Measurements from ENCODE around the gene PRIMA1.
"Not testable (repeated sequence)": the region's sequence is repeated elsewhere in the genome, so short reads cannot be mapped to it uniquely, and the experiment has no call there.

Gene PRIMA1

DNA sequence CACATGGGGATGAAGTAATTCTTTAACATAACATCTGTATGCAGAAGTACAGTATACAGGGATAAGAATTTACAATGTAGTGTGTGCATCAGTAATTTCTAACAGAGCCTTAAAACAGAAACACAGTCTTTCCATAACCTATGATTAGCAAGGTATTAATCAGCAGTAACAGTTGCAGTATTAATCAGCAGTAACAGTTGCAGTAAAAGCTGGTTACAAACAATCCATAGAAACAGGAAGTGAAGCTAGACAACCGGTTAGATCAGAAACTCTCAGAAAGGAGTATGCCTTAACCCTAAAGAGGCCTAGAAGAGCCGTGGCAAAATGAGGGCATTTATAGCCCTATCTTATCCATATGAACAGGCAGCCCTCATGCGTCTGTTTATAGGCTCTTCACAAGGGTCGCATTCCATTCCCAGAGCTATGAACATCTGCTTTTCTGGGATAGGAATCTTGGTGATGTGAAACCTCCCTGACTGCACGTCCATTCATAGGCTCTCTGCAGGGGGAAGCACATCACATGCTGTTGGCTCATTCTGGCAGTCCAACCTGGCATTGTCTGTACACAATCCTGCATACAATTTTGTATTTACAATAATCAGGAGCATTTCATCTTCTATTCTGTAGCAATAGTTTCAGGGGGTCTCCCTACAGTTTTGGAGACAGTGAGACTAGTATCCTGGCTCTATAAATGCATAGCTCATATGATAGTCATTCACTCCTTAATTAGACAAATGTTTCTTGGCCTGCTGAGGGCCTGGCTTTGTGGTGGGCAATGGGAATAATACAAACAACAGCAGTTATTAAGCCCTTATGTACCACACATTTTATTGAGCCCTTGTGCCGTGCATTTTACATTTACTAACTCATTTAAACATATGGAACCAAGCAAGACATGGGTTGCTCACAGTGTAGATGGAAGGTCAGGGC, 21.5 kb upstream of the PRIMA1 start:
- H3K4me3 Mint-ChIP-seq; H3K27ac Mint-ChIP-seq; H3K4me1 Mint-ChIP-seq (ENCODE audit: low read depth); H3K36me3 Mint-ChIP-seq (ENCODE audit: low read depth); H3K27me3 Mint-ChIP-seq; intact Hi-C loops (cut with micrococcal nuclease): not testable (repeated sequence)
- peaks cover 43% of the 10 kb centered on the region for H3K9me3 Mint-ChIP-seq

DNA sequence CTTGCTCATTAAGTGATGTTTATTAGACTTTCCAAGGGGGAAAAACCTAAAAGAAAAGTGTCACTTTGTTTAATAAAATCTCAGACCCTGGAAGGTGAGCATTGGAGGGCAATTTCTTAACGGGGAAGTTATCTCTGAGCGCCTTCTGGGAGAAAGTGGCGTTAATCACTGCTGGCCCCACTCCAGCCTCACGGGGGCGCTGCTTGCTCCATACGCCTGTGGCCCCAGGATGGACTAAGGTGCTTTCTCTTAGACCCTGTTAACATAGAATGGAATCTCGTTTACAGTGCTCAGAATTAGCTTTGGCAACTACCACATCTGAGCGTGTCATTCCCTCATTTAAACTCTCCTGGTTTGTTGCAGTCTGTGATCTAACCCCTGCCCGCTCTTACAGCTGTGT, 16.4 kb upstream of the PRIMA1 start:
- Mint-ChIP-seq H3K4me3 (no peak overlapping the region), H3K27me3 (peaks cover 4% of the 10 kb centered on the region), H3K4me1 (ENCODE audit: low read depth) (no peaks in the 10 kb centered on the region), H3K36me3 (ENCODE audit: low read depth) (no peaks in the 10 kb centered on the region), H3K9me3 (peaks cover 23% of the 10 kb centered on the region), H3K27ac (no peak overlapping the region)
- intact Hi-C loops (cut with micrococcal nuclease), result no loop called here

DNA sequence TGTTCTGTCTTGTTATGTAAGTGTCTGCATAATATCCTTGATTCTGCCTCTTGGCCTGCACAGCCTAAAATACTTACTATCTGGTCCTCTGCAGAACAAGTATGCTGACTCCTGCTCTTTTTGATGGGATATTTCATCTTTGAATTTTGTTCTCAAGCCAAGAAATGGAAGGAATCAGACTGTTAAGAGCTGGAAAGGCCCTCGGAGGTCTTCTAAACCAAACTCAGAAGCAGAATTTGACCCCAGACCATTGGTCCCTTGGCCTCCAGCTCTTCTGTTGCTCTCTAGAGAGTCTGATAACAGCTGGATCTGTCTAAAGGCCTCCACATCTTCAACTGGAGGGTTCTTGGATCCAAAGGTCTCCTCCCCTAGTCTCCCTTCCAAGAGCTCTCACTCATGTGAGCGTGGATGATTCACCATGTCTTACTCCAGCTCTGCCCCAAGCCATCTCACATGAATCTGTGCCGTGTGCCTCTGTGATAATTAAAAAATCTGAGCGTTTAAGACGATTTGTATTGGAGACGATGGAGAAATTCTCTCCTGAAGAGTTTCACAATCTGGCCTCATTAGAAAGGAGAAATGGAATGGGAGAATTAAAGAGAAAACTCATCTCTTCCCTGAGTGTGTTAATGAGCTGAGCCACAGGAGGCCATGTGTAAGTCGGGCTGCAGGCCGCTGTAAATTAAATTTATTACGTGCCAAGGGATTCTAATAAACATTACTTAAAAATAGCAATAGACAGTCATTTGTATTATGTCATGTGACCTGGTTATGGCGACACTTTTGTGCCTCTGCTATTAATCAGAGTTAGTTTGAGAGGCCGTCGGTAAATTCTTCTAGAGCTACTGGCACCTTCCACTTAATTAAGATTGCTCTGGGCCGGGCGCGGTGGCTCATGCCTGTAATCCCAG, 15.4 kb upstream of the PRIMA1 start:
- Mint-ChIP-seq H3K27me3 (peaks cover 6% of the 10 kb centered on the region), H3K36me3 (ENCODE audit: low read depth) (no peaks in the 10 kb centered on the region), H3K9me3 (peaks cover 13% of the 10 kb centered on the region), H3K27ac (no peak overlapping the region), H3K4me3 (no peak overlapping the region), H3K4me1 (ENCODE audit: low read depth) (no peaks in the 10 kb centered on the region)
- intact Hi-C loops (cut with micrococcal nuclease), result no loop called here

DNA sequence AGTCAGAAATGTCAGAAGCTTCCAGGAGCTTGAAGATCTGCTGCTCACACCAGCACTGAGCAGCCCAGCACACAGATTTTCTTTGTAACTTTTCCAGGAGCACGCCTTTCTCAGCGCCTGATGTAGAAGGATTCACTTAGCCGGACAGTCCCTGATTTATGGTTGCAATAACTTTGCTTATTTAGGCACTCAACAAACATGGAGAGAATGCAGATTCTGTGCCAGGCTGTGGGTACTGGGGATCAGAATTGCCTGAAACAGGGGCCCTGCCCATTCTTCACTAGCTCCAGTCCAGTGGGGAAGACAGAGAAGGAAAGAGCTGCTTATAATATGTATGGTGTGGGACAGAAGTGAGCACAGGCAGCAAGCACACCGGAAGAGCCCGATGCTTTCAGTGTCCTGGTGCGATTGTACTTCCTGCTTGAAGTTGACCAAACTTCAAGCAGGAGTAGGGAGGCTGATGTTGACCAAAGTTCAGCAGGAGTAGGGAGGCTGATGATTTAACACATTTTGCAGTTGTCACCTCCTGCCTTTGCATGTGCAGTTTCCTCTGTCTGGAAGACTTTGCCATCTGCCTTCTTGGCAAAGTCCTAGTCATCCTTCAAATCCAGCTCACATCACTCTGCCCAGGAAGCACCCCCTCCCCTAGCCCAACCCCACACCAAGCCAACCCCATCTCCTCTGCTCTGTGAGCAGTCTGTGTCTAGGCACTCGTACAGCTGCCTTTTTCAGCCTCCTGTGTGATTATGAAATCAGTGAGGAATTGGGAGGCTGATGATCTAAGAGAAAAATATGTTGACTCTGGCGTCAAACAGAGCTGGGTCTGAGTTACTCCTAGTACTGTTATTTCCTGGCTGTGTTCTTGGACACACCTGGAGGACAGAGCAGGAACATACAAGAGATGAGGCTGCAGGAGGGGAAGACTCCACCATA, 12.0 kb upstream of the PRIMA1 start:
- intact Hi-C loops (cut with micrococcal nuclease), result no loop called here
- H3K27me3 Mint-ChIP-seq, result peaks cover 6% of the 10 kb centered on the region
- H3K9me3 Mint-ChIP-seq, result no peaks in the 10 kb centered on the region
- H3K27ac Mint-ChIP-seq, result no peak overlapping the region
- no peak overlapping the region for H3K4me3 Mint-ChIP-seq
- no peaks in the 10 kb centered on the region for H3K4me1 Mint-ChIP-seq (ENCODE audit: low read depth)
- H3K36me3 Mint-ChIP-seq (ENCODE audit: low read depth), result no peaks in the 10 kb centered on the region

DNA sequence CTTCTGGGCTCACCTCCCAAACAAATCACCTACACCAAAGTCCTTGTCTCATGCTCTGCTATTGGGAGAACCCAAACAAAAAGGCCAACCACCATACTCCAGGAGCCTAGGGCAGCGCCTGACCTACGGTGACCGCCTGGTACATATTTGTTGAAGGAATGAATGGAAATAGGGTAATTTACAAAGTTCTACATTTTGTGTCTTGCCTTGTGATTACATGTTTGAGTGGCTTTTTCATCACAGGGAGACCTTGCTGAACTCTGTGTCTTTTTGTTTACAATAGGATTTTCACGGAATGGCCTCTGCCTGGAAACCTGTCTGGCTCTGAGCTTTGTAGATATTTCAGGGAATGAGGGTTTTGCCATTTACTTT, 11.3 kb upstream of the PRIMA1 start:
- Mint-ChIP-seq H3K27me3 (peaks cover 6% of the 10 kb centered on the region), H3K4me1 (ENCODE audit: low read depth) (no peaks in the 10 kb centered on the region)
- intact Hi-C loops (cut with micrococcal nuclease), result no loop called here

DNA sequence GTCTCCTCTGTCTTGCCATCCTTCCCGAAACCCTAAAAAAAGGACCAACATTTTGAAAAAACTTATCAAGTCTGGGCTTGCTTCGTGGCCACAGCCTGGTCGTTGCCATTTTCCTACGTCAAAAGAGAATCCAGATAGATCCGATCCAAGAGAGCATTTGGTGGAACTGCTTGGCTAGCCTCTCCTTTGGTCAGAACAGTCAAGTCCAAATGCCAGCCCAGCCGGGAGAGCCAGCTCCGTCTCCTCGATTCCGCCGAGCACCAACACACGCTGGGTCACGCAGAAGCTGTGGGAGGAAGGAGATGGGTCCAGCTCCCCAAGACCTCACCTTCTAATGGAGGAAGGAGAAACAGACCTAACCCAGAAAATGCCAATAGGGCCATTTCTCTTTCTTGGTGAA, 9.3 kb upstream of the PRIMA1 start:
- H3K27me3 Mint-ChIP-seq, result peaks cover 10% of the 10 kb centered on the region
- intact Hi-C loops (cut with micrococcal nuclease), result no loop called here
- no peak overlapping the region for H3K4me3 Mint-ChIP-seq
- H3K27ac Mint-ChIP-seq, result no peak overlapping the region
- H3K4me1 Mint-ChIP-seq (ENCODE audit: low read depth), result no peaks in the 10 kb centered on the region
- no peaks in the 10 kb centered on the region for H3K9me3 Mint-ChIP-seq
- no peaks in the 10 kb centered on the region for H3K36me3 Mint-ChIP-seq (ENCODE audit: low read depth)

More for the DNA sequence above, 11.3 kb upstream of the PRIMA1 start:
- H3K36me3 Mint-ChIP-seq (ENCODE audit: low read depth), result no peaks in the 10 kb centered on the region
- no peaks in the 10 kb centered on the region for H3K9me3 Mint-ChIP-seq
- no peak overlapping the region for H3K27ac Mint-ChIP-seq
- H3K4me3 Mint-ChIP-seq, result no peak overlapping the region

DNA sequence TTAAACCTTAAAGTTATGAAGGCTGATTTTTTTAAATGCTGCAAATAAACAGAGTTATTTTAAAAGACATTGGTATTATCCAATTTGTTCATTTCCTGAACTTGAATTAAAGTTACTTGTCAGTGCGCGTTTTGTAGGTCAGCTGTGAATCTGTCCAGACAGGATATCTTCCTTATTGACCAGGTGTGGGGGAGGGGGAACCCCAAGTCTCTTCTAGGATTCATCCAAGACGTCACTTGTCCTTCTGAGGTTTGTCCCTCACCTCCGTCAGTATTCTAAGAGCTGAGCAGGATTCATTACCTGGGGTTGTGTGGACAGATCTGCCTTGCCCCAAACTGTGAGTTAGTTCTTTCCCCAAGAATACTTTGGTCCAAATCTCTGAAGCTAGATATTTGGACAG, 8.8 kb upstream of the PRIMA1 start:
- no peak overlapping the region for H3K27ac Mint-ChIP-seq
- H3K27me3 Mint-ChIP-seq, result peaks cover 10% of the 10 kb centered on the region
- H3K4me1 Mint-ChIP-seq (ENCODE audit: low read depth), result no peaks in the 10 kb centered on the region
- no peaks in the 10 kb centered on the region for H3K9me3 Mint-ChIP-seq
- H3K36me3 Mint-ChIP-seq (ENCODE audit: low read depth), result no peaks in the 10 kb centered on the region
- no peak overlapping the region for H3K4me3 Mint-ChIP-seq
- intact Hi-C loops (cut with micrococcal nuclease), result no loop called here

DNA sequence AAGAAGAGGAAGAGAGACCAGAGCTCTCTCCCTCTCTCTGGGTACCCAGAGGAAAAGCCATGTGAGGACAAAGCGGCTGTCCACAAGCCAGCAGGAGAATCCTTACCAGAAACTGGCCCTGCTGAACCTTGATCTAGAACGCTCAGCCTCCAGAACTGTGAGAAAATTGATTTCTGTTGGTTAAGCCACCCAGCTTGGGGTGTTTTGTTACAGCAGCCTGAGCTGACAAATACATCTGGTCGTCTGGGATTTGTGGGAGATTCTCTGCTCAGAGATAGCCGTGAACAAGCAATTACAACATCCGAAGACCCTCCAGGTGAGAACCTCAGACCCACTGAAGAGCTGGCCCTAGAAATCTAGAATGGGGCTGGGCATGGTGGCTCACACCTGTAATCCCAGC, 6.5 kb upstream of the PRIMA1 start:
- Mint-ChIP-seq H3K9me3 (no peaks in the 10 kb centered on the region), H3K27ac (no peak overlapping the region), H3K27me3 (peaks cover 23% of the 10 kb centered on the region), H3K4me1 (ENCODE audit: low read depth) (no peaks in the 10 kb centered on the region), H3K4me3 (no peak overlapping the region), H3K36me3 (ENCODE audit: low read depth) (no peaks in the 10 kb centered on the region)
- intact Hi-C loops (cut with micrococcal nuclease), result no loop called here

DNA sequence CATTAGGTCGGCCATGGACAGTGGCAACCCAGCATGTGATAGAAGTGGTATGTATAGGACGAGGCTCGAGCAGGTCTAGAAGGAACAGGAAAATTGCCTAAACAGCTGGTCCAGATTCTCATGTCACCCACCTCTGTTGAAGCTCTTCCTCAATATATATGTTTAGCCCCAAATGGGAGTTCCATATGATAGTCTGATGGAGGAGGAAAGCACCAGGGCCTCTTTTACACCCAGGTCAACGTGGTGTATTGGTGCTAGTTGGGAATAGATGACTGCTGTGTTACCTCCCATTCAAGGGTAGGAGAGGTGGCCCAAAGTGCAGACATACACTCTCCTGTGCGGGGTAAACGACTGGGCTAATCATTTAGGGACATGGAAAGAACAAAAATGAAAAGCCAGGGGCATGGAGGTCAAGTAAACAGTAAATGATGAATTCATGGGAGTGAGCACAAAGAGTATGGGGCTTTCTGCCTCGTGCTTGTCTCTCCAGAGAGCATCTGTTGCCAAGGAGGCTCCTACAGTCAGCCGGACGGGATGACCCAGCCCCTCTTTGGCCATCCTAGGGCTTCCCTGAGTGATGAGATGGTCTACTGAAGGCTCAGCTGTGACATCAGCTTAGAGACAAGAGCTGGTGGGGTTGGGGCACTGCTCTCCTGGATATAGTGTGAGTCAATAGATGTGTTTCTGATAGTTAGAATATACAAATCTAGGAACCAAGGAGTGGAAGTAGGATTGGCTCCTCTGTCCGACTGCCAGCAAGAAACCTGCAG, 5.5 kb upstream of the PRIMA1 start:
- H3K27me3 Mint-ChIP-seq, result peaks cover 31% of the 10 kb centered on the region
- H3K9me3 Mint-ChIP-seq, result no peaks in the 10 kb centered on the region
- no peak overlapping the region for H3K4me3 Mint-ChIP-seq
- intact Hi-C loops (cut with micrococcal nuclease), result no loop called here
- no peaks in the 10 kb centered on the region for H3K4me1 Mint-ChIP-seq (ENCODE audit: low read depth)
- no peaks in the 10 kb centered on the region for H3K36me3 Mint-ChIP-seq (ENCODE audit: low read depth)
- H3K27ac Mint-ChIP-seq, result no peak overlapping the region

DNA sequence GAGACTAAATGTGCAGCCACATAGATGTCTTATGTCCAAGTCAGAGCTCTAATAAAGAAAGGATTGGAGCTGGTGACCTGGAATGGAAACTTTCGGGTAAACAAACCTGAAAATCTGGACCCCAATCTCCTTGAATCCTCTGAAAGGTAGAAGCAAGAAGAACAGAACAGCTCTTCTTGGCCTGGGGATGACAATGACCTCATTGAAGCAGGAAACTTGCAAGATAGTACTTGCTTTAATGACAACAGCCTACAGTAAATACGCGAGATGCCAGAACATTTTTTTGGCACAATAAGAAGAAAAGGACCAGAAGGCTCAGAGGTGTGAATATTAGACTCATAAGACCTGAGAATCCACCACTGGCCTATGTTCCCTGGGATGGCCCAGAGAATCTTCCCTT, 4.1 kb upstream of the PRIMA1 start:
- intact Hi-C loops (cut with micrococcal nuclease), result no loop called here
- Mint-ChIP-seq H3K9me3 (no peaks in the 10 kb centered on the region), H3K36me3 (ENCODE audit: low read depth) (no peaks in the 10 kb centered on the region), H3K27me3 (peaks cover 43% of the 10 kb centered on the region), H3K4me1 (ENCODE audit: low read depth) (no peaks in the 10 kb centered on the region), H3K4me3 (no peak overlapping the region), H3K27ac (no peak overlapping the region)

DNA sequence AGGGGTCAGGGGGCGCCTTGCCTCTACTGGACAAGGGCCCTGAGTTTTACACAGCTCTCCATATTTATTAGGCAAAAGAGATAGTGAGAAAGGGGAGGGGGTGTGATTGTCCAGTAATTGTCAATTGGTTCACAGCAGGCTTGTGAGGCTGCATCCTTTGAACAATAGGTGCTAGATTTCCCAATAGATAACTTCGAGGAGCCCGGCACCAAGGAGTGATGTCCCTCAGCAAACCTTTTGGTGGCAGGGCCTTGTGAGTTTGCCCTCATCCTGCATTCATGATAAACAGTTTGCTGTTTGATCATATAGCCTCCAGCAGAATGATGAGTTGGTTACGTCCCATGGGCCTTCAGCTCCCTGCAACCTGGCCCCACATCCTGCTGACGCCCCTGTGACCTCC, 2.7 kb upstream of the PRIMA1 start:
- no peaks in the 10 kb centered on the region for H3K36me3 Mint-ChIP-seq (ENCODE audit: low read depth)
- H3K27me3 Mint-ChIP-seq, result peaks cover 55% of the 10 kb centered on the region
- H3K4me3 Mint-ChIP-seq, result no peak overlapping the region
- no peaks in the 10 kb centered on the region for H3K9me3 Mint-ChIP-seq
- H3K4me1 Mint-ChIP-seq (ENCODE audit: low read depth), result no peaks in the 10 kb centered on the region
- intact Hi-C loops (cut with micrococcal nuclease), result no loop called here
- H3K27ac Mint-ChIP-seq, result no peak overlapping the region

DNA sequence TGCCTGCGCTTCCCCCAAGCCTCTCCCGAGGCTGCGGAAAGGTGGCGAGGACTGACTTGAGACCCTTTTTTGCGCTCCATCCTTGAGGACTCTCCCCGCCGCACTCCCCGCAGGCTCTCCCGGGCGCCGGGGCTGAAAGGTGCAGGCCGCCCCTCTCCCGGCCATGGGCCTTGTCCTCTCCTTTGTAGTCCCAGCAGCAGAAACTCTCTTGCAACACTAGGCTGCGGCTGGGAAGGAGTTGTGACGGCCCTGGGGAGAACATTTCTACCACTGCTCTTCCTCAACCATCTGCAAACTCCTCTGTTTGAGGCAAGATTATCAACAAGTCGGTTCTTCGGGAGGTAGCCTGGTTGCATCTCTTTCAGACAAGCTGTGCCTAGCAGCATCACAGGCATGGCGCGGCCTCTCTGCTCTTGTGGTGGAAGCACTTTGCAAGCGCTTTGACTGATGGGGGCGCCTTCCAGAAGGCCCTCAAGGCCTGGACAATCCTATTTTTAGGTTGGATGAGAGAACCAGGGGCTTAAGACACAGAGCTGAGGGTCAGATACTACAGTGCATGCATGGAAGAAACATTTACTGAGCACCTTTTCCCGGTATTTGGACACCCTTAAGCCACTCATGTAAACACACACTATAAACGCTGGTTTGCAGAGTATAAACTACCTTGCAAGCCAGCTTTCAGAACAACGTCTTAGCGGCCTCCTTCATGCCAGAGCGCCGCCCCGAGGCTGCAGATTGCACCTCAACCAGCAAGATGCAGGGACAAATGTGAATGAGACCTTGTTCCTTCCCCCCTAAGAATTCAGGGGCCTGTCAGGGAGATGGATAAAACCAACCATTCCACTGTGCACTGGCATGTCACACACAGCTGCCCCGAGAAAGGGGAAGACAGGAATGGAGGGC, 1.2 kb upstream of the PRIMA1 start:
- H3K27me3 Mint-ChIP-seq, result peaks cover 63% of the 10 kb centered on the region

More for the DNA sequence above, 1.2 kb upstream of the PRIMA1 start:
- intact Hi-C loops (cut with micrococcal nuclease), result no loop called here
- Mint-ChIP-seq H3K36me3 (ENCODE audit: low read depth) (no peaks in the 10 kb centered on the region), H3K27ac (no peak overlapping the region), H3K9me3 (no peaks in the 10 kb centered on the region), H3K4me3 (no peak overlapping the region), H3K4me1 (ENCODE audit: low read depth) (no peaks in the 10 kb centered on the region)
